ENCODE results near the gene CACNB1.

- TF ChIP-seq, protein P1, sequence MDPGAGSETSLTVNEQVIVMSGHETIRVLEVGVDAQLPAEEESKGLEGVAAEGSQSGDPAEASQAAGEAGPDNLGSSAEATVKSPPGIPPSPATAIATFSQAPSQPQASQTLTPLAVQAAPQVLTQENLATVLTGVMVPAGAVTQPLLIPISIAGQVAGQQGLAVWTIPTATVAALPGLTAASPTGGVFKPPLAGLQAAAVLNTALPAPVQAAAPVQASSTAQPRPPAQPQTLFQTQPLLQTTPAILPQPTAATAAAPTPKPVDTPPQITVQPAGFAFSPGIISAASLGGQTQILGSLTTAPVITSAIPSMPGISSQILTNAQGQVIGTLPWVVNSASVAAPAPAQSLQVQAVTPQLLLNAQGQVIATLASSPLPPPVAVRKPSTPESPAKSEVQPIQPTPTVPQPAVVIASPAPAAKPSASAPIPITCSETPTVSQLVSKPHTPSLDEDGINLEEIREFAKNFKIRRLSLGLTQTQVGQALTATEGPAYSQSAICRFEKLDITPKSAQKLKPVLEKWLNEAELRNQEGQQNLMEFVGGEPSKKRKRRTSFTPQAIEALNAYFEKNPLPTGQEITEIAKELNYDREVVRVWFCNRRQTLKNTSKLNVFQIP (CRISPR knock-in tag; IDR thresholded peaks at IDR 0.05; ENCODE audit: borderline replicate concordance, low read depth): no peak
- TF ChIP-seq, protein P2, sequence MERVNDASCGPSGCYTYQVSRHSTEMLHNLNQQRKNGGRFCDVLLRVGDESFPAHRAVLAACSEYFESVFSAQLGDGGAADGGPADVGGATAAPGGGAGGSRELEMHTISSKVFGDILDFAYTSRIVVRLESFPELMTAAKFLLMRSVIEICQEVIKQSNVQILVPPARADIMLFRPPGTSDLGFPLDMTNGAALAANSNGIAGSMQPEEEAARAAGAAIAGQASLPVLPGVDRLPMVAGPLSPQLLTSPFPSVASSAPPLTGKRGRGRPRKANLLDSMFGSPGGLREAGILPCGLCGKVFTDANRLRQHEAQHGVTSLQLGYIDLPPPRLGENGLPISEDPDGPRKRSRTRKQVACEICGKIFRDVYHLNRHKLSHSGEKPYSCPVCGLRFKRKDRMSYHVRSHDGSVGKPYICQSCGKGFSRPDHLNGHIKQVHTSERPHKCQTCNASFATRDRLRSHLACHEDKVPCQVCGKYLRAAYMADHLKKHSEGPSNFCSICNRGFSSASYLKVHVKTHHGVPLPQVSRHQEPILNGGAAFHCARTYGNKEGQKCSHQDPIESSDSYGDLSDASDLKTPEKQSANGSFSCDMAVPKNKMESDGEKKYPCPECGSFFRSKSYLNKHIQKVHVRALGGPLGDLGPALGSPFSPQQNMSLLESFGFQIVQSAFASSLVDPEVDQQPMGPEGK (CRISPR knock-in tag; IDR thresholded peaks at IDR 0.05; ENCODE audit: borderline replicate concordance): no peak
- TF ChIP-seq BACH2 (CRISPR knock-in tag; IDR thresholded peaks at IDR 0.05; ENCODE audit: borderline replicate concordance) (no peak), TOX (CRISPR knock-in tag; IDR thresholded peaks at IDR 0.05; ENCODE audit: borderline replicate concordance) (no peak), SNAI2 (CRISPR knock-in tag; IDR thresholded peaks at IDR 0.05) (no peak), ISL1 (CRISPR knock-in tag; IDR thresholded peaks at IDR 0.05) (no peak), ARNTL (CRISPR knock-in tag; IDR thresholded peaks at IDR 0.05; ENCODE audit: borderline replicate concordance, low read depth) (no peak), ZNF70 (CRISPR knock-in tag; IDR thresholded peaks at IDR 0.05) (no peak), CSRNP3 (CRISPR knock-in tag; IDR thresholded peaks at IDR 0.05) (no peak), RARB (CRISPR knock-in tag; IDR thresholded peaks at IDR 0.05) (no peak), PPARA (CRISPR knock-in tag; IDR thresholded peaks at IDR 0.05; ENCODE audit: borderline replicate concordance) (no peak), CSDC2 (CRISPR knock-in tag; IDR thresholded peaks at IDR 0.05) (no peak), ZFP30 (CRISPR knock-in tag; IDR thresholded peaks at IDR 0.05) (no peak)
These were observed 58.3 kb downstream of the CACNB1 start for GRCh38 chr17:39139161-39139511.

Data from SK-N-SH treated with all-trans-retinoic acid at 6 μM for 48 hours (cell line).